ENCODE results near the gene SPEF2. TPM values are rescaled to one million over a fixed set of nuclear protein-coding genes. Genes with fewer than 3 reads are reported as not detected.
"Not testable (repeated sequence)": the region's sequence is repeated elsewhere in the genome, so short reads cannot be mapped to it uniquely, and the experiment has no call there.

SPEF2 gene
- total RNA-seq, 1 donor from 2014 or later, result 8.4 TPM

DNA sequence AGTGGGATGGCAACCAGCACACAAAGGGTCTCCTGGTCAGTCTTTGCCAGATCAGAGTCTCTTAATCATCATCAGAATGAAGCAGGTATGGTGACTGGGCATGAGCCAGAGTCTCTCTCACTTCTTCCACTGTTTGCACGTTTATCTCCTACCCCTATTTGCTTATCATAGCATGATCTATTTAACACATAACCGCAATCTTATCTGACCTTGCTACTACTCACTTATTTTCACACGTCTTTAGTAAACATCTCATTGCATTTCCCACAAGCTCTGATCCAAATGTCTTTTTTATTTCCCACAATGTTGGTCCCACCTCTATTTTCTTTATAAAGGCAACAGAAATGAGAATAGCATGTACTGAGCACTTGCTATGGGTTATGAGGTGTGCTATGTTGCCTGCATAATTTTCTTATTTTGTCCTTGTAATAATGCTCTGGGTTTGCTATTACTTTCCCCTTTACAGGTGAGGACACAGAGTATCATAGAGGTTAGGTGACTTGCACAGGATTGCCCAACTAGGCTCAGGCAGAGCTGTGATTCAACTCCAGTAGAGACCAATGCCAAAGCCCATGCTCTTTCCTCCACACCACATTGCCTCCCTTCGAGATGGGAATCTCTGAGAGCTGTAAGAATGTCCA, 199.3 kb downstream of the SPEF2 start:
- no peak for DNase-seq (ENCODE audit: low read depth)

DNA sequence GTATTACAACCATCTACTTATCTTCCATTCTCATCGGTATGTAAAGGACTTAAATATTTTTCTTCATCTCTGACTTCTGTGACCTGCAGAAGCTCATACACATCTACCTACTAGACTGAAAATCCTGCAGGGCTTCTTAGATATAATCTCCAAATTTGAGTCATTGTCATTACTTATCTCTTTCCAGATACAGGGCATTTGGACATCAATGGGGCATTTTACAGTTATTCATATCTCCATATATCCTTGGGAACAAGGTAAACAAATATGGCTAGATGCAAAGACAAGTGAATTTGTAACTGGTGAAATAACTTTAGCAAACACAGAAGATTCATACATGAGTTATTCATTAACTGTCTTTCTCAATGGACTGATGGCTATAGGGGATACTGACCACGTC, 201.4 kb downstream of the SPEF2 start:
- DNase-seq (ENCODE audit: low read depth), result no peak

GRCh38 chr5:35819668-35820067, 202.0 kb downstream of the SPEF2 start:
- DNase-seq (ENCODE audit: low read depth), result no peak

DNA sequence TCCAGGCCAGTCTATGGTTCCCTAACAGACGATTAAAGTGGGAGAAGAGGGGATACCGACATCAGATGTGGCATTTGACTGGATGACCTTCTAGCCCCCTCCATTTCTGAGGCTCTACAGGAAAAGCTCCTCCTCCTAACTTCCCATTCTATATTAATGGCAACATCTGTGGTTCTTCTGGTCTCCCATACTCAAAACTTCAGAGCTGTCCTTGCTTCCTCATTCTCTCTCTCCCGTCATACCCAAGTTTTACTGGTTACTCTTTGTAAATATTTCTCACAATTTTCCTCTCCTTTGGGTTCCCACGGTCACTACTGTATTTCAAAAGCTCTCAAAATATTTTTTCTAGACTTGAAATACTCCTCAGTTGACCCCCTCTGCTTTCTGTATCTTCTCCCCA, 203.1 kb downstream of the SPEF2 start:
- DNase-seq (ENCODE audit: low read depth), result no peak

DNA sequence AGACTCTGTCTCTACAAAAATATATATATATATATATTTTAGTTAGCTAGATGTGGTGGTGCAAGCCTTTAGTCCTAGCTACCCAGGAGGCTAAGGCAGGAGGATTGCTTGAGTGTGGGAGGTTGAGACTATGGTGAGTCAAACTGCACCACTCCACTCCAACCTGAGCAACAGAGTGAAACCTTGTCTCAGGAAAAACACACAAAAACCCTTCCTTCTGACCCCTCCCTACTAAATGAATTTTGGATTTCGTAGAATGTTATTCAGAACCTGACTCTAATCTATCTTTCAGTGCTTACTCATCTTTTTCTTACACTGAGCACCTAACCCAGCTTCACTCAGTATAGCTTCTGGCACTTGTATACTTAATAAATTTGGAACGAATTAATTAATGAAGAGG, 203.8 kb downstream of the SPEF2 start:
- no peak for DNase-seq (ENCODE audit: low read depth)

GRCh38 chr5:35822511-35822910, 204.8 kb downstream of the SPEF2 start:
- no peak for DNase-seq (ENCODE audit: low read depth)

DNA sequence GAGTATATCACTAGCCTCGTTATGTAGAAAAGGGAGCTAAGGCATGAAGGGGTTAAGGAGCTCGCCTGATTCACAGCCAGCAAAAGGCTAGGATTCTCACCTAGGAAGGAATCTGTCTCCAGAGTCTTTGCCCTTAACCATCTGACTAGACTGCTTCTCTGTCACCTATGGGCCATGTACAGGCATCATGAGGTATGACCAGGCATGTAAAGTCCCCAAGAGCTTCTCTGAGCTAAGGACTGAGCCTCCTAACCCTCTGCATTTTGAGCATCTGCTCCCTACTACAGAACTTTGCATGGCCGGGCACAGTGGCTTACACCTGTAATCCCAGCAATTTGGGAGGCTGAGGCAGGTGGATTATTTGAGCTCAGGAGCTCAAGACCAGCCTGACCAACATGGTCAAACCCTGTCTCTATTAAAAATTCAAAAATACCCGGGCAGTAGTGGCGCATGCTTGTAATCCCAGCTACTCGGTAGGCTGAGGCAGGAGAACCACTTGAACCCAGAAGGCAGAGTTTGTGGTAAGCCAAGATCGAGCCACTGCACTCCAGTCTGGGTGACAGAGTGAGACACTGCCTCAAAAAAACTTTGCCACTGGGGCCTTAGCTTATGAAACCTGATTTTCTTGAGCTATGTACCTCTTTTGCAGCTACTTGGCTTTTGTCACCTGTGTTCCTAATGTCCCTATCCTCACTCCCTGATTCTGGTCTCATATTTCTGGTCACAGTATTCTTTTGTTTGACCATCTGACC, 205.9 kb downstream of the SPEF2 start:
- no peak for DNase-seq (ENCODE audit: low read depth)

DNA sequence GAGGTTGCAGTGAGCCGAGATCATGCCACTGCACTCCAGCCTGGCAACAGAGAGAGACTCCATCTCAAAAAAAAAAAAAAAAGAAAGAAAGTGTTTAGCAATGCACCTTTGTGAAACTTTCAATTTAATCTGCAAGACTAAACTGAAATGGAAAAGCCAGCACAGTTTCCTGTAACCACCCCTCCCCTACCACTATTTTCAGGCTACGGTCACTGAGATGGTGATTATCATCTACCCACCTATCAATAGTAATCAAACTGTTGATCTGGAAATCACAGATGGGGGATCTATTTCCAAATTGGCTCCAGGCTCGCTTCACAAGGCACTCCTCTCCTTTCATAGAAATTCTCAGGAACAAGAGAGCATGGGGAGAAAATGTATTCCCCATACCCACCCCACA, 208.4 kb downstream of the SPEF2 start:
- DNase-seq (ENCODE audit: low read depth), result no peak

DNA sequence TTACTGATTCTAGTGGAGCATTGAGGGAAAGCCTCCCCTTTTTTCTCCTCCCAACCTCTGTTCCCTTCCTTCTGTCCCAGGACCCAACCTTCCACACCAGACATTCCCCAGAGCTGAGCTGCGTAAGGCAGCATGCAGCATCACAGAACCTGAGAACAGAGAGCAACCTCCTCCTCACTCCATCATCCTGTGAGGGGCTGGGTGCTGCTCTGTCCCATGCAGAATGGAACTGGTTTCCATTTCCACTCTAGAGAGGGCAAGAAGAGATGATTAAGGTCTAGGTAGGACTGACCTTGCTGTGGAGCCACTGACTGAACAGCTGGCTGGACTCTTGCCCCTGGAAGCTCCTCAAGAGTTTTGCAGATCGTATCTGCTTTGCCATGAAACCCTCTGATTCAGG, 208.9 kb downstream of the SPEF2 start:
- no peak for DNase-seq (ENCODE audit: low read depth)

DNA sequence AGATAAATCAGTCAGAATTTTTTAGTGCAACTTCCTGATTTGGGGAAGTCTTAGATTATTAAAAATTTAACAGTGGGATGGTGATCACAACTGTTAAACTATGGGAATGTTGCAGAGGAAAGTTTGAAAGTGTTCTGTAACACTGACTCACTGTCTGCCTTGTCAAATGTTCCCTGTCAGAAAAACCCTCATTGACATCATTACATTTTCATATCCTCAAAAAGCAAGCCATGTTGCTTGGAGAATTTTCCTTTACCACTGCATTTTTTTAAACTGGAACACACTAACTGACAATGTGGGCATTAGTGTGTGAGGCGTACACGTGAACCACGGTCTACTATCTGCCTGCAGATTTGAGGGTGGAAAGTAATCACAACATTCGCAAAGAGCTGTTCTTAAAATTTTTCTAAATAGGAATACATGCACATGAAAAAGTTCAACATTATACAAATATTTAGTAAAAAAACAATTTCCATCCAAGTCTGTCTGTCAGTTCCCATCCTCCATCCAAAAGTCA, 210.5 kb downstream of the SPEF2 start:
- no peak for DNase-seq (ENCODE audit: low read depth)

- no peak for DNase-seq (ENCODE audit: low read depth)
Observed at GRCh38 chr5:35830587-35830986, 212.9 kb downstream of the SPEF2 start.

DNA sequence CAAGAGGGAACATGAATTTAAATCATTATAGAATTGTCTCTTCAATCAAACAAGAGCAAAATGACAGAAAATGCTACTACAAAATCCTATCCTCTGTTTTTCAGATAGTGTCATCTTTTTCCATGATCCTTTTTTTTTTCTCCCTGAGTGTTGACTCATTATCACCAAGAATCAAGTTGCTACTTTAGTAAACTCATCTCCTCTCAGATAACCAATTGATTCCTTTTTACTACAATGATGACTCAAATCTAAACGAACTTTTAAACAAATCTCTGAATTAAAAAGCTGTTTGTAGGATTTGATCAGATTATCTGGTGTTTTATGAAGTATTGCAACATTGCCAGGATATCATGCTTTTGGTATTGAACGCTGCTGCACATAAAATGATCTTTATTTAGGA, 215.1 kb downstream of the SPEF2 start:
- no peak for DNase-seq (ENCODE audit: low read depth)

GRCh38 chr5:35833224-35833623, 215.6 kb downstream of the SPEF2 start:
- no peak for DNase-seq (ENCODE audit: low read depth)

DNA sequence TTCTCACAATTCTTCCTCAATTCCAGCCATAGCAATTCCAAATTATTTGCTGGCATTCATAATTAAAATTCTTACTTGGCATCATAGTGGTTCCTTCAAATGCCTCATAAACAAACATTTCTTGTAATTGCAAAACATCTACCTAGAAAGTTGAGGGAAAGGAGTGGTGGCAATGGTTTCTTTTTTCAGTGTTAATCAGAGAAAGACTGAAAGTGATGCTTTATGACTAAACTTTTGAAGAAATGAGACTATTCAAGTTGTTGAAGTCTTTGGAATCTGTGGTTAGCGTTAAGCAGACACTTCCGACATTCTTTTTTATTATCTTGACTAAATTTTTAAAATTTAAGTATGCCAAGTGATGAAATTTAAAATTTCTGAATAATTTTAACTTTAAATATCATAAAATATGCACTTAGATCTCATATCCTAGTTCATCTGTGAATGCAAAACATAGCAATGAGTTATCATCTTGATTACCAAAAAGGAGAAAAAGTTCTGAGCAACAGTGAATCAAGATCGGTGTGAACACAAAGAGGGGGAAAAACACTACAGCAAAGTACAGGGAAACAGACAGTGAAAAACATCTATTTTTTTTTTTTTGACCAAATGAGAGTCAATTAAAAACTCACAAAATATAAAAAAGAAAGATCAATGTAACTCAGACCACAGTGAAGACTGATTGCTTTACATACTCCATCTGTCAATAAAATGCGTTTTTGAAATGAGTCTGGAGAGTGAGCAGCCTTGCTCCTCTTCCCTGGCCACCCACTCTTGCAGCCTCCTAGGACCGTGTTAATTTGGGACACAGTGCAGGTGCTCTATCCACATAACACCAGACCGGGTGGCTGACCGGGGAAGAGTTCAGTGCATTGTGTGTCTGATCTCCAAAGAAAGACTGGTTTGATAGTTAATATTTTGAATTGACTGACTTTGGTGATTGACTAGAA, 218.4 kb downstream of the SPEF2 start:
- DNase-seq (ENCODE audit: low read depth), result no peak

DNA sequence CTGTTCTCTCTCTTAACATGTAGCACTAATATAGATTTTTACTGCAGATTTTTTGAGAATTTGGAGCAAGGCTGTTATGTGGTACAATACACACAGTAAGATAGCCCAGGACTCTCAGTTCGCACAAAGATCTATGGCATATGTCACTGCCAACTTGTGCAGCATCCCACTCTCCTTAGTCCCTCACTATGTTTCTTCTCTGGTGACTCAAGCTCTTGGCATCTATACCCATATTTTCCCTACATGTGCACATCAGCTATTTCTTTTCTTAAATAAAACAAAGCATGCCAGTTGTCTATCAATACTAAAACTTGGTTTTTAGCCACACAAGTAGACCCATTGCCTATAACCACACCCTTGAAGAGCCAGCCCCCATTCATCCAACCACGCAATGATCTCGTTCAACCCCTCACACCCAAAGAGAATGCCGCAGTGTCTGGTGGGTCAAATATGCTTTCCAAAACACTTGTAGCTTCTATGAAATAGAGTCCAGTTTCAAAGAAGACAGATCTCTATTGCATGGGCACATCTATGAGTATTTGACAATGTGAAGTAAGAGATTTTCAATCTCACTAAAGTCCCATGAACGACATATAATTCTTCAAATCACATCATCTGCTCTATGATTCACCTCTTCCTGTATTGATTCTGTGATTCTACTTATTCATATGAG, 220.8 kb downstream of the SPEF2 start:
- no peak for DNase-seq (ENCODE audit: low read depth)

GRCh38 chr5:35842856-35843255, 225.2 kb downstream of the SPEF2 start:
- DNase-seq (ENCODE audit: low read depth), result no peak

DNA sequence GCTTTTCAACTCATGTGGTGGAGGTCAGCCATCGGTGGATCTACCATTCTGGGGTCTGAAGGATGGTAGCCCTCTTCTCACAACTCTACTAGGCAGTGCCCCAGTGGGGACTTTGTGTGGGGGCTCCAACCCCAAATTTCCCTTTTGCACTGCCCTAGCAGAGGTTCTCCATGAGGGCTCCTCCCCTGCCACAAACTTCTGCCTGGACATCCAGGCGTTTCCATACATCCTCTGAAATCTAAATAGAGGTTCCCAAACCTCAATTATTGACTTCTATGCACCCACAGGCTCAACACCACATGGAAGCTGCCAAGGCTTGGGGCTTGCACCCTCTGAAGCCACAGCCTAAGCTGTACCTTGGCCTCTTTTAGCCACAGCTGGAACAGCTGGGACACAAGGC, 227.8 kb downstream of the SPEF2 start:
- DNase-seq (ENCODE audit: low read depth), result not testable (repeated sequence)

- peak; percentile 21 for DNase-seq (ENCODE audit: low read depth)
Observed at GRCh38 chr5:35847491-35847890, 229.8 kb downstream of the SPEF2 start.

- DNase-seq (ENCODE audit: low read depth), result no peak
Observed at GRCh38 chr5:35847961-35848360, 230.3 kb downstream of the SPEF2 start.

DNA sequence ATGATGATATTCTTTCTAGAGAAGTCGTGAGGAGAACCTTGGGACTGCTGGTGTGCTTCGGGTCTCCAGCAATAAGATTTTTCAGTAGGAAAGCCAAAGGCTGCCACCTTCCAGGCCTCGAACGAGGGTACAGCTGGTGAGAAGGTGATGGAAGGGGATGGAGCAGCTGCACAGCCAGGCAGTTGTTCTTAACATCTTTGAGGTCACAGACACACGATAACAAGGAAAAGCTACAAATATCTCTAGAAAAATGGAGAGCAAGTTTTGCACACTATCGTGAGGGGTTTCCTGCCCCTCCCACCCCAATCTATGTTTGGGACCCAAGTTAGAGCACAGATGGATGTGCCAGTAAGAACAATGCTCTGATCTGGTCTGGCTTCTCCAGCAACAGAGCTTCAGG, 232.2 kb downstream of the SPEF2 start:
- DNase-seq (ENCODE audit: low read depth), result no peak
